ENCODE data around the gene CDH19.

DNA sequence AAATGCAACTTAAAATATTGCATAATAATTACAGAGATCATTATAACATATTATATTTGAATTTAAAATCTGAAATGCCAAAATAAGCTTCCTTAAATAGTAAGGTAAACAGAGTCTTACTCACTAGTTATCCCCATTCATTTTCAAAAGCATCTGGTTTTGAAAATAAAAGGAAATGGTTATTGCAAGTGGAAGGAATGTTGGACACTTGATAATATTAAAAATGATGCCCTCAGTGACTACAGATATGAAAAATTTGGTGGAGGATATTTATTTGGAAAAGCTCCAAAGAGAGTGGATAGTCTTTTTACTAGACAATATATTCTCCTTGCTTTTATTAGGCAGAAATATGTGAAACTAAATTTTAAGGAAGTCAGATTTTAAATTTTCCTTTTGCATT, 39.7 kb downstream of the CDH19 start:
- TF ChIP-seq, protein P1, sequence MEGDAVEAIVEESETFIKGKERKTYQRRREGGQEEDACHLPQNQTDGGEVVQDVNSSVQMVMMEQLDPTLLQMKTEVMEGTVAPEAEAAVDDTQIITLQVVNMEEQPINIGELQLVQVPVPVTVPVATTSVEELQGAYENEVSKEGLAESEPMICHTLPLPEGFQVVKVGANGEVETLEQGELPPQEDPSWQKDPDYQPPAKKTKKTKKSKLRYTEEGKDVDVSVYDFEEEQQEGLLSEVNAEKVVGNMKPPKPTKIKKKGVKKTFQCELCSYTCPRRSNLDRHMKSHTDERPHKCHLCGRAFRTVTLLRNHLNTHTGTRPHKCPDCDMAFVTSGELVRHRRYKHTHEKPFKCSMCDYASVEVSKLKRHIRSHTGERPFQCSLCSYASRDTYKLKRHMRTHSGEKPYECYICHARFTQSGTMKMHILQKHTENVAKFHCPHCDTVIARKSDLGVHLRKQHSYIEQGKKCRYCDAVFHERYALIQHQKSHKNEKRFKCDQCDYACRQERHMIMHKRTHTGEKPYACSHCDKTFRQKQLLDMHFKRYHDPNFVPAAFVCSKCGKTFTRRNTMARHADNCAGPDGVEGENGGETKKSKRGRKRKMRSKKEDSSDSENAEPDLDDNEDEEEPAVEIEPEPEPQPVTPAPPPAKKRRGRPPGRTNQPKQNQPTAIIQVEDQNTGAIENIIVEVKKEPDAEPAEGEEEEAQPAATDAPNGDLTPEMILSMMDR (tag by site-specific recombination; IDR thresholded peaks at IDR 0.05), result no peak
- TF ChIP-seq REPIN1 (tag by site-specific recombination; IDR thresholded peaks at IDR 0.05; ENCODE audit: low read depth) (no peak), TCF7L2 (IDR thresholded peaks at IDR 0.05; ENCODE audit: borderline replicate concordance, low read depth, low read length) (no peak), ZNF837 (tag by site-specific recombination; IDR thresholded peaks at IDR 0.05) (no peak), ZNF423 (tag by site-specific recombination; IDR thresholded peaks at IDR 0.05) (no peak), ZNF76 (tag by site-specific recombination; IDR thresholded peaks at IDR 0.05; ENCODE audit: borderline replicate concordance, low read depth) (no peak), ZBTB21 (tag by site-specific recombination; IDR thresholded peaks at IDR 0.05) (no peak), ZNF391 (tag by site-specific recombination; IDR thresholded peaks at IDR 0.05; ENCODE audit: borderline replicate concordance, low read depth) (no peak), YY1 (tag by site-specific recombination; IDR thresholded peaks at IDR 0.05) (no peak), SCRT2 (tag by site-specific recombination; IDR thresholded peaks at IDR 0.05) (no peak)
- TF ChIP-seq, protein P2, sequence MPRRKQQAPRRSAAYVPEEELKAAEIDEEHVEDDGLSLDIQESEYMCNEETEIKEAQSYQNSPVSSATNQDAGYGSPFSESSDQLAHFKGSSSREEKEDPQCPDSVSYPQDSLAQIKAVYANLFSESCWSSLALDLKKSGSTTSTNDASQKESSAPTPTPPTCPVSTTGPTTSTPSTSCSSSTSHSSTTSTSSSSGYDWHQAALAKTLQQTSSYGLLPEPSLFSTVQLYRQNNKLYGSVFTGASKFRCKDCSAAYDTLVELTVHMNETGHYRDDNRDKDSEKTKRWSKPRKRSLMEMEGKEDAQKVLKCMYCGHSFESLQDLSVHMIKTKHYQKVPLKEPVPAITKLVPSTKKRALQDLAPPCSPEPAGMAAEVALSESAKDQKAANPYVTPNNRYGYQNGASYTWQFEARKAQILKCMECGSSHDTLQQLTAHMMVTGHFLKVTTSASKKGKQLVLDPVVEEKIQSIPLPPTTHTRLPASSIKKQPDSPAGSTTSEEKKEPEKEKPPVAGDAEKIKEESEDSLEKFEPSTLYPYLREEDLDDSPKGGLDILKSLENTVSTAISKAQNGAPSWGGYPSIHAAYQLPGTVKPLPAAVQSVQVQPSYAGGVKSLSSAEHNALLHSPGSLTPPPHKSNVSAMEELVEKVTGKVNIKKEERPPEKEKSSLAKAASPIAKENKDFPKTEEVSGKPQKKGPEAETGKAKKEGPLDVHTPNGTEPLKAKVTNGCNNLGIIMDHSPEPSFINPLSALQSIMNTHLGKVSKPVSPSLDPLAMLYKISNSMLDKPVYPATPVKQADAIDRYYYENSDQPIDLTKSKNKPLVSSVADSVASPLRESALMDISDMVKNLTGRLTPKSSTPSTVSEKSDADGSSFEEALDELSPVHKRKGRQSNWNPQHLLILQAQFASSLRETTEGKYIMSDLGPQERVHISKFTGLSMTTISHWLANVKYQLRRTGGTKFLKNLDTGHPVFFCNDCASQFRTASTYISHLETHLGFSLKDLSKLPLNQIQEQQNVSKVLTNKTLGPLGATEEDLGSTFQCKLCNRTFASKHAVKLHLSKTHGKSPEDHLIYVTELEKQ (tag by site-specific recombination; IDR thresholded peaks at IDR 0.05; ENCODE audit: borderline replicate concordance), result no peak
- TF ChIP-seq, protein P3, sequence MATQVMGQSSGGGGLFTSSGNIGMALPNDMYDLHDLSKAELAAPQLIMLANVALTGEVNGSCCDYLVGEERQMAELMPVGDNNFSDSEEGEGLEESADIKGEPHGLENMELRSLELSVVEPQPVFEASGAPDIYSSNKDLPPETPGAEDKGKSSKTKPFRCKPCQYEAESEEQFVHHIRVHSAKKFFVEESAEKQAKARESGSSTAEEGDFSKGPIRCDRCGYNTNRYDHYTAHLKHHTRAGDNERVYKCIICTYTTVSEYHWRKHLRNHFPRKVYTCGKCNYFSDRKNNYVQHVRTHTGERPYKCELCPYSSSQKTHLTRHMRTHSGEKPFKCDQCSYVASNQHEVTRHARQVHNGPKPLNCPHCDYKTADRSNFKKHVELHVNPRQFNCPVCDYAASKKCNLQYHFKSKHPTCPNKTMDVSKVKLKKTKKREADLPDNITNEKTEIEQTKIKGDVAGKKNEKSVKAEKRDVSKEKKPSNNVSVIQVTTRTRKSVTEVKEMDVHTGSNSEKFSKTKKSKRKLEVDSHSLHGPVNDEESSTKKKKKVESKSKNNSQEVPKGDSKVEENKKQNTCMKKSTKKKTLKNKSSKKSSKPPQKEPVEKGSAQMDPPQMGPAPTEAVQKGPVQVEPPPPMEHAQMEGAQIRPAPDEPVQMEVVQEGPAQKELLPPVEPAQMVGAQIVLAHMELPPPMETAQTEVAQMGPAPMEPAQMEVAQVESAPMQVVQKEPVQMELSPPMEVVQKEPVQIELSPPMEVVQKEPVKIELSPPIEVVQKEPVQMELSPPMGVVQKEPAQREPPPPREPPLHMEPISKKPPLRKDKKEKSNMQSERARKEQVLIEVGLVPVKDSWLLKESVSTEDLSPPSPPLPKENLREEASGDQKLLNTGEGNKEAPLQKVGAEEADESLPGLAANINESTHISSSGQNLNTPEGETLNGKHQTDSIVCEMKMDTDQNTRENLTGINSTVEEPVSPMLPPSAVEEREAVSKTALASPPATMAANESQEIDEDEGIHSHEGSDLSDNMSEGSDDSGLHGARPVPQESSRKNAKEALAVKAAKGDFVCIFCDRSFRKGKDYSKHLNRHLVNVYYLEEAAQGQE (tag by site-specific recombination; IDR thresholded peaks at IDR 0.05), result no peak
- TF ChIP-seq, protein P4, sequence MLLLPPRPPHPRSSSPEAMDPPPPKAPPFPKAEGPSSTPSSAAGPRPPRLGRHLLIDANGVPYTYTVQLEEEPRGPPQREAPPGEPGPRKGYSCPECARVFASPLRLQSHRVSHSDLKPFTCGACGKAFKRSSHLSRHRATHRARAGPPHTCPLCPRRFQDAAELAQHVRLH (tag by site-specific recombination; IDR thresholded peaks at IDR 0.05), result no peak
- TF ChIP-seq, protein P5, sequence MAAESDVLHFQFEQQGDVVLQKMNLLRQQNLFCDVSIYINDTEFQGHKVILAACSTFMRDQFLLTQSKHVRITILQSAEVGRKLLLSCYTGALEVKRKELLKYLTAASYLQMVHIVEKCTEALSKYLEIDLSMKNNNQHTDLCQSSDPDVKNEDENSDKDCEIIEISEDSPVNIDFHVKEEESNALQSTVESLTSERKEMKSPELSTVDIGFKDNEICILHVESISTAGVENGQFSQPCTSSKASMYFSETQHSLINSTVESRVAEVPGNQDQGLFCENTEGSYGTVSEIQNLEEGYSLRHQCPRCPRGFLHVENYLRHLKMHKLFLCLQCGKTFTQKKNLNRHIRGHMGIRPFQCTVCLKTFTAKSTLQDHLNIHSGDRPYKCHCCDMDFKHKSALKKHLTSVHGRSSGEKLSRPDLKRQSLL (tag by site-specific recombination; IDR thresholded peaks at IDR 0.05), result no peak

Data from HEK293 (cell line).